NCI-H1092 (cell line): ENCODE data around the gene ST7.

Experiments
- DNase-seq: peaks from one replicate; lab custom pipeline; 2025; lab: John Stamatoyannopoulos, UW

ST7 gene

DNA sequence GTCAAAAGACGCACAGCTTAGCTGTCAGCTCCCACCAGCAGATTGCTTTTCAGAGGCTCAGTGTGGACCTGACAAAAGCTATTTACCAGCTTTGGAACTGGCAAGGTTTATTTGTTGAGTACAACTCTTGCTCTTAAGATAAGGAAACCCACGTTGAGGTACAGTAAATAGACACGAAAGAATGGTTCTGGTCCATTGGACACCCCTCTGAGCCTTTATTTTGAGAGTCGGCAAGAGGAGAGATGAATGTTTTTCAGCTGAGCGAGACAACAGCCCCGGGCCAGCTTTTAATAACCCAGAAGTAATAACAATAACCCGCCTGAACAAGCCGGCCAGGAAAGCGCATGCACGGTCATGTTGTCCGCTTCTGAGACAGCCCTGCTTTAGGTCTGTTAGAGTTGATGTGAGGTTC lies 320.5 kb downstream of the ST7 start:
- DNase-seq = no peak

DNA sequence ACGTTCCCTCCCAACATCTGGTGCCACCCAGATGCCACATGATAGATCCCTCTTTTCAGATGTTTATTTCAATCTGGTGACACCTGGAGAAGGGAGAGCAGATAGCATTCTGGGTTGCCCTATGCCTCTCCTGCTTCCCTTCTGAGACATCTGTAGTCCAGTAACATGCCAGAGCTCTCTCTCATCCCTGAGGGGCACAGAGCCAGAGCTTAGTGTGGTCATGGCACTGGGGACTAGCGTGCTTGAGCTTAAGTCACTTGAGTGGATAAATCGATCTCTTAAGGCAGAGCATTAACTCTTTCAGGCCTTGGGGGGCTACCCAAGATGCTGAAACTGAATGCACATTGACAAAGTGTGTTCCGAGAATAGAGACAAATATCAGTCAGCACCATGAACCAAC lies 321.6 kb downstream of the ST7 start:
- DNase-seq = no peak

DNA sequence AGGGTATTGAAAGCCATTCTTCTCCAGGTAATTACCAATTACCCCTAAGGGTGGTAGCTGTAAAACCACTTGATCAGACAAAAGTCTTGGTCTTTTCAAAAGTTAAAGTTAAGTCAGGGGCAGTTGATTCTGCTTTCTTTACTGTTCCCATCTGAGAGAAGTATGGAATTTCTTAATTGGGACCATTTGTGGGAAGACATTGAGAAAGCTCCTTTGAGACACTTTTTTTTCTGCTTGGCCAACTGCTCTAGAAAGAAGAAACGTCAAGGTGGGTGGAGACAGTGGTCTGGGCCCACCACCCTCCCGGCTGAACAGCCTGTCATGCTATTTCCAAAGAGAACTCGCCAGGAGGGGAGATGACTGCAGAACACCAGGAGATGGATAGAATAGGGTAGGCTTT lies 324.3 kb downstream of the ST7 start:
- DNase-seq = no peak

DNA sequence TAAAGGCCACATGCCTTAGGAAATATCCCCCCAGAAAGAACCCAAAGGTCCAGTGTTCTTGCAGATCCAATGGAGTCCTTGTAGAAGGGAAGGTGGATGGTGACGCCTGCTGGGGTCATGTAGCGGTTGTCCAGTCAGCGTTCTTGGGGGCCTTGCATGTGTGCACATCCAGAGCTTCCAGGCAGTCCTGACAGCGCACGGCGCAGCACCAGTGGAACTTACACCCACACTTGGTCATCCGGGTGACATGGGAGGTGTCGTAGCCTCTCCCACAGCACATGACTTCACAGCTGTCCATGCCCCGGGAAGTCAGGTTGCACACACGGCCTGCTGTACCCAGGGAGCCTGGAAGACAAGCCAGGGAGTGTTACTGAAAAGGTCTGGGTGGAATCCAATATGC lies 324.7 kb downstream of the ST7 start:
- DNase-seq = no peak

DNA sequence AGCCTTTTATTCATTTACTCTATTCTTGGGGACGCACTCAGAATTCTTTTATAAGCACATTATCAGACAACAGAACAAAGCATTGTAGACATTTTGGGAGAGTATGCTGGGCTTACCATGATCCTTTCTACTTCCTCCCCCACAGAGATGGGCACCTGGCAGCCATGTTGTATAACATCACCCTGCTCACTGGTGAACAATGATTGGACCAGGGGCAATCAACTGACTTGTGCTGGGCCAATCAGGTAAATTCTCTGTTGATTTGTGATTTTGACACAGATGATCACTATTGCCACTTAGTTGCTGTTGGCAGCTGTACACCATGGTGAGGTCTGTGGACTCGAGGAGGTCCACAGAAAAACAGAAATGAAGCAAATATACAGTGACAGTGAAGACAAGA lies 325.9 kb downstream of the ST7 start:
- DNase-seq = no peak
